ENCODE data around the gene PRADC1. TPM values are rescaled to one million over a fixed set of nuclear protein-coding genes. Genes with fewer than 3 reads are reported as not detected.

PRADC1 gene
- total and polyA plus RNA-seq, 2 experiments from 2014 or later: 6.5 to 8.3 TPM

DNA sequence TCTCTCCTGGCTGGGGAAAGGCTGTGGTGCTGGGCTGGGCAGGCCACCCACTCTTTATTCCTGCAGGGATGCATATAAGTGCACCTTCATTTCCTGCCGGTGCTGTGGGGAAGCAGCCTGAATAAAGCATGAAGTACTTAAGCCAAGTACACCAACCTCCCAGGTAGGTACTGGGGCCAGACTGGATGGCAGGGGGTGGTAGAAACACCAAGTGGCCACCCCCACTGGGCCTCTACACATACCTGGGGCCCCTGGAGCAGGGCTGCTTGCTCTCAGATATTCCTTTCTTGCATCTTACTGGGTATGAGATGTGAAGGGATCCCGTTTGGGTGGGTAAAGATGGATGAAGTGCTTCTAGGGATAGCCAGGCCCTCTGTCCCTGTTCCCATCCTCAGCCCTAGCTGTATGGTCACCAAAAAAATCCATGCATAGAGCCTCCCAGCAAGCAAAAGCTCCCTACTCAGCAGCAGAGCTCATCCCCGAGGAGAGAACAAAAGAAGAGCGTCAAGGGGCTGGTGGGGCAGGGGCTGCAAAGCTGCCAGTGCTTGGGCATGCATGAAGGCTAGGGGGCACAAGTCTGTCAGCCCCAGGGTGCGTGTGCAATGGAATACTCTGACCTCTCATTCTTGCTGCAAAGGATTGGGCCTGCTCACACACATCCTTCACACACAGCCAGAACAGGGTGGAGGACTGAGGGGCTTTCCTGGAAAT, 23.0 kb upstream of the PRADC1 start:
- H3K9me2 ChIP-seq (ENCODE audit: insufficient read depth): no peaks in the 10 kb centered on the region
- ATAC-seq (peak; percentile 7), DNase-seq (ENCODE audit: low spot score) (peak; percentile 19)
- no peaks in the 10 kb centered on the region for H3K79me2 ChIP-seq (replicated peaks; ENCODE audit: insufficient read depth)
- Mint-ChIP-seq H3K27ac (no peak overlapping the region), H3K9me3 (no peaks in the 10 kb centered on the region), H3K27me3 (ENCODE audit: insufficient read depth, low read depth, poor library complexity) (peaks cover 14% of the 10 kb centered on the region), H3K4me3 (no peak overlapping the region), H3K4me1 (peaks cover 24% of the 10 kb centered on the region; the same call in 2 of the 3 replicates), H3K36me3 (ENCODE audit: low read depth) (peaks cover 41% of the 10 kb centered on the region)
- no peak overlapping the region for H3K27ac ChIP-seq (ENCODE audit: low read depth)
- TF ChIP-seq ZNF331 (CRISPR knock-in tag; IDR thresholded peaks at IDR 0.05; ENCODE audit: low read depth) (no peak), STAT1 (IDR thresholded peaks at IDR 0.05; ENCODE audit: unreplicated experiment) (no peak), EZH2phosphoT487 (IDR thresholded peaks at IDR 0.05; ENCODE audit: unreplicated experiment) (no peak), JUNB (IDR thresholded peaks at IDR 0.05; ENCODE audit: unreplicated experiment) (no peak), EZH2 (IDR thresholded peaks at IDR 0.05; ENCODE audit: low read depth, unreplicated experiment) (no peak), CREB1 (CRISPR knock-in tag; IDR thresholded peaks at IDR 0.05; ENCODE audit: low read depth) (no peak), POLR2AphosphoS5 (IDR thresholded peaks at IDR 0.05; ENCODE audit: low read depth) (no peak), ZNF114 (CRISPR knock-in tag; IDR thresholded peaks at IDR 0.05) (no peak), CTCF (conservative IDR thresholded peaks at IDR 0.05; ENCODE audit: low read depth in 2 of 2) (no peak), NANOG (IDR thresholded peaks at IDR 0.05; ENCODE audit: borderline replicate concordance) (no peak), ZNF462 (CRISPR knock-in tag; IDR thresholded peaks at IDR 0.05) (no peak)
- TF ChIP-seq, protein P1, sequence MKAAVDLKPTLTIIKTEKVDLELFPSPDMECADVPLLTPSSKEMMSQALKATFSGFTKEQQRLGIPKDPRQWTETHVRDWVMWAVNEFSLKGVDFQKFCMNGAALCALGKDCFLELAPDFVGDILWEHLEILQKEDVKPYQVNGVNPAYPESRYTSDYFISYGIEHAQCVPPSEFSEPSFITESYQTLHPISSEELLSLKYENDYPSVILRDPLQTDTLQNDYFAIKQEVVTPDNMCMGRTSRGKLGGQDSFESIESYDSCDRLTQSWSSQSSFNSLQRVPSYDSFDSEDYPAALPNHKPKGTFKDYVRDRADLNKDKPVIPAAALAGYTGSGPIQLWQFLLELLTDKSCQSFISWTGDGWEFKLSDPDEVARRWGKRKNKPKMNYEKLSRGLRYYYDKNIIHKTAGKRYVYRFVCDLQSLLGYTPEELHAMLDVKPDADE (IDR thresholded peaks at IDR 0.05): no peak
- TF ChIP-seq, protein P2, sequence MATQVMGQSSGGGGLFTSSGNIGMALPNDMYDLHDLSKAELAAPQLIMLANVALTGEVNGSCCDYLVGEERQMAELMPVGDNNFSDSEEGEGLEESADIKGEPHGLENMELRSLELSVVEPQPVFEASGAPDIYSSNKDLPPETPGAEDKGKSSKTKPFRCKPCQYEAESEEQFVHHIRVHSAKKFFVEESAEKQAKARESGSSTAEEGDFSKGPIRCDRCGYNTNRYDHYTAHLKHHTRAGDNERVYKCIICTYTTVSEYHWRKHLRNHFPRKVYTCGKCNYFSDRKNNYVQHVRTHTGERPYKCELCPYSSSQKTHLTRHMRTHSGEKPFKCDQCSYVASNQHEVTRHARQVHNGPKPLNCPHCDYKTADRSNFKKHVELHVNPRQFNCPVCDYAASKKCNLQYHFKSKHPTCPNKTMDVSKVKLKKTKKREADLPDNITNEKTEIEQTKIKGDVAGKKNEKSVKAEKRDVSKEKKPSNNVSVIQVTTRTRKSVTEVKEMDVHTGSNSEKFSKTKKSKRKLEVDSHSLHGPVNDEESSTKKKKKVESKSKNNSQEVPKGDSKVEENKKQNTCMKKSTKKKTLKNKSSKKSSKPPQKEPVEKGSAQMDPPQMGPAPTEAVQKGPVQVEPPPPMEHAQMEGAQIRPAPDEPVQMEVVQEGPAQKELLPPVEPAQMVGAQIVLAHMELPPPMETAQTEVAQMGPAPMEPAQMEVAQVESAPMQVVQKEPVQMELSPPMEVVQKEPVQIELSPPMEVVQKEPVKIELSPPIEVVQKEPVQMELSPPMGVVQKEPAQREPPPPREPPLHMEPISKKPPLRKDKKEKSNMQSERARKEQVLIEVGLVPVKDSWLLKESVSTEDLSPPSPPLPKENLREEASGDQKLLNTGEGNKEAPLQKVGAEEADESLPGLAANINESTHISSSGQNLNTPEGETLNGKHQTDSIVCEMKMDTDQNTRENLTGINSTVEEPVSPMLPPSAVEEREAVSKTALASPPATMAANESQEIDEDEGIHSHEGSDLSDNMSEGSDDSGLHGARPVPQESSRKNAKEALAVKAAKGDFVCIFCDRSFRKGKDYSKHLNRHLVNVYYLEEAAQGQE (IDR thresholded peaks at IDR 0.05; ENCODE audit: unreplicated experiment): no peak
- no peaks in the 10 kb centered on the region for H3K27me3 ChIP-seq (ENCODE audit: insufficient read depth)
- peaks cover 24% of the 10 kb centered on the region for H4K20me1 ChIP-seq (replicated peaks; ENCODE audit: insufficient read depth)
- no peaks in the 10 kb centered on the region for H3K36me3 ChIP-seq (ENCODE audit: insufficient read depth)
- H3K4me3 ChIP-seq: no peak overlapping the region
- peaks cover 11% of the 10 kb centered on the region for H3K4me1 ChIP-seq (ENCODE audit: insufficient read depth)
- no peak overlapping the region for H2AFZ ChIP-seq
- peaks cover 7% of the 10 kb centered on the region; the same call in 1 of the 2 replicates for H3F3A ChIP-seq (replicated peaks; ENCODE audit: low read depth)
- no peak overlapping the region for H3K4me2 ChIP-seq

All from GM23338 (cell line).